Inflammatory macrophage (primary cell): Measurements from ENCODE around the gene SPATA31C1.
"Not testable (repeated sequence)": the region's sequence is repeated elsewhere in the genome, so short reads cannot be mapped to it uniquely, and the experiment has no call there.

Source experiments
- DNase-seq, 2 donors: peaks; one replicate each; pipeline ENCODE4 v3.0.0-alpha.2; 2020 to 2022

The SPATA31C1 gene

GRCh38 chr9:87886933-87887505 lies 30.7 kb upstream of the SPATA31C1 start:
- no peak for DNase-seq

GRCh38 chr9:87887661-87888480 lies 29.9 kb upstream of the SPATA31C1 start:
- DNase-seq = no peak

DNA sequence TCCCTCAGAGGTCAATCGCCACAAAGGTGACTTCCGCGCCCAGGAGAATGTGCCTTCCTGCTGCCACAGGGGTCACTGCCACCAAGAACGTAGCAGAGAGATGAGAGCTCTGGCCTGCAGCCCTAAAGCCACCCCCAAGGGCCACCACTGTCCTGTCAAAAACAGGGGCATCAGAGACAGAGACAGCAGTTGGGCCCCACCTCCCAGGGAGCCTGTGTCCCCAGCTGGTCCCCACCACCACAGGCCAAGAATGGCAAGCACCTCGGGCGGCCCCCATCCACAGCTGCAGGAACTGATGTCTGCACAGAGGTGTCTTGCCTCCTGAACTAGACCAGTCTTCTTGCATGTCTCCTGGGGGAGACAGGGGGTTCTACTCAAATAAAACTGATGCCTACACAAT lies 29.3 kb upstream of the SPATA31C1 start:
- no peak for DNase-seq

GRCh38 chr9:87889065-87889881 lies 28.5 kb upstream of the SPATA31C1 start:
- no peak for DNase-seq

GRCh38 chr9:87889882-87890252 lies 27.9 kb upstream of the SPATA31C1 start:
- no peak for DNase-seq

DNA sequence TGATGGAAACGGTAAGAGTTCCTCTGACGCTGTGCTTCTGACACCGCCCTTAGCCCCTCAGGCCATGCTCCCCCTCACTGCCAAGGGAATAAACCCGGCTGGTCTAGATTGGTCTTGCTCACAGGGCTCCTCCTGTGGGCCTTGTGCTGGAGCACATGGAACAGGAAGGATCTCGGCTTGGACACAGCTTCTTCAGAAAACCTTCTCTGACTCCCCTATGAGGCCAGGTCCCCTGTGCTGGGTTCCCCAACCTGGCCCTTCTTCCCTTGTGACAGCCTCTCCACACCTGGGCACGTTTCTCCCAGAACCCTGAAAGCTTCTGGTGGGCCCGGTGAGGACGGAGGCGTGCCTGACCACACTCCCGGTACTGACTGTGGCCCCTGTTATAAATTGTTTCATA lies 26.9 kb upstream of the SPATA31C1 start:
- no peak for DNase-seq

DNA sequence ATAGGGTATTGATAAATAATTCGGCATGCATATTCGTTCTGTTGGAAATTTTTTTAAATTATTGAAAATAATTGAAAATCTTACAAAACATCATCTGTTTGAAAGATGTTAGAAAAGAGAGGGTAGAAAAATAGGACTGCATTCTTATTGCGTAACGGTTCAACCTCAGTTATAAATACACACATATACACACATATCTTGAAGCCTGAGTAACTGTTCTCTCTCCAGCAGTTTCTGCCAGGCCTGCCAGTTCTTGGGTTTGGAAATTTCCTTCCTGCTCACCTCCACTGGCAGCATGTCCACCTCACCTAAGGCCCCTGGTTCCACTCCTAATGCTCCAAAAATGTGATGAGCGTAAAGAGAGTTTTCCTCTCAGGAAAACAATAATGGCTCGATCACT lies 26.0 kb upstream of the SPATA31C1 start:
- no peak for DNase-seq

GRCh38 chr9:87892956-87893355 lies 24.8 kb upstream of the SPATA31C1 start:
- no peak for DNase-seq

GRCh38 chr9:87894998-87895625 lies 22.6 kb upstream of the SPATA31C1 start:
- DNase-seq = no peak

DNA sequence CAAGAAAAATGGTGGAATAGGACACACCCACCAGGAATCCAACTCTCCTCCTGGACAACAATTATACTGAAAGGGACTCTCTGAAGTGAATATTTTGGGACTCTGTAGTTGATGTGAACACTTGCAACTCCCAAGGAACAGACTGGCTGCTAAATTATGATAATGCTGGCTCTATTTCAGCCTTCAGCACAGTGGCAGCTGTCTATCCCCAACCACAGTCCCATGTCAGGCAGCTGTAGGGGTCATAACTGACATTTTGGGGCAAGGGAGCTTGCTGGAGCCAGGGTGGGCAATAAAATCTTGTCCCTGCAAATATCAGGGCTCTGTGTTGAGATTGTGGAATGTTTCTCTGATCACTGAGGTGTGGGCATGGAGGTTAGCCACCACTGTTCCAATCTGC lies 20.9 kb upstream of the SPATA31C1 start:
- no peak for DNase-seq

- no peak for DNase-seq
Measured at GRCh38 chr9:87898151-87898550, 19.6 kb upstream of the SPATA31C1 start.

GRCh38 chr9:87902371-87902770 lies 15.4 kb upstream of the SPATA31C1 start:
- not testable (repeated sequence) for DNase-seq

DNA sequence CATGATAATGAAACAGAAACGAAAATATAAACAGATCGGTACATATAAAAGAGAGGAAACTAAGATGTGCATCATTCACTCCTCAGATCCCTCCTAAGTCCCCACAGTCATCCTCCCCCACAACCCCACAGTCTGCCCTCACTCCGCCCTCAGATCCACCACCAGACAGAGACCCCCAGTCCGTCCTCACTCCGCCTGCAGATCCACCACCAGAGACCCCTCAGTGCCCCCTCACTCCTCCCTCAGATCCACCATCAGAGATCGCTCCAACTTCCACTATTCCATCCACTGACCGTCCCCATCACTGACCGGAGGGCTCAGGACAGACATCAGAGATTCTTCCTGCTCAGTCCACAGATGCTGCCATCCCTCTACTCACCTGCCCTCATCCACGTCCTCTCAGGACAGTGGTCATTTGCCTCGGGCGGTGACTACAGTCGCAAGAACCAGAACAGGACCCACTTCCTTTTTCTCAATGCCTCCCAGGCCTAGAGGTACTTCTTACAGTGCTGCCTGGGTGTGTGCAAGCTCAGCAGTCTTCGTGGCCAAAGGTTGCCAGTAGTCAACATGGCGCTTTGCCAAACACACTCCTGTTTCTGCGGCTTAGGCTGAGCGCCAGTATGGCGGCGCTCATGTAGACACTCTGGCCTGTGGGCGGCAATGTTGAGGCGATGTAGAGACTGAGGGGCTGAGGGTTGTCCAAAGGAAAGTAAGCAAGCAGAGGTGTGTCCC lies 8.3 kb upstream of the SPATA31C1 start:
- DNase-seq = no peak

DNA sequence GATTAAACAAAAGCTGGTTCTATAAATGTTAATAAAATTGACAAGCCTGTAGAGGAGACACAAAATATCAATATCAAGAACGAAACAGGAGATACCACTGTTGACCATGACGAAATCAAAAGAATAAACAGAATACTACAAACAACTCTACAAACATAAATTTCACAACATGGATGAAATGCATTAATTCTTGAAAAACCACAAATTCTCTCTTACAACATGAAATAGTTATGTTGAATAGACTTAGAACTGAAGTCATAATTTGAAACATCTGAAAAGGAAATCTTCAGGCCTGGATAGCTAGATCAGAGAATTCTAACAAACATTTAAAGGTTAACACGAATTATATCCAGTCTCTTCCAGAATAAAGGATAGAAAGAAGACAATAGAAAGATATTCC lies 6.9 kb upstream of the SPATA31C1 start:
- DNase-seq = no peak

- not testable (repeated sequence) for DNase-seq
Measured at GRCh38 chr9:87919013-87919412, 1.3 kb downstream of the SPATA31C1 start.

DNA sequence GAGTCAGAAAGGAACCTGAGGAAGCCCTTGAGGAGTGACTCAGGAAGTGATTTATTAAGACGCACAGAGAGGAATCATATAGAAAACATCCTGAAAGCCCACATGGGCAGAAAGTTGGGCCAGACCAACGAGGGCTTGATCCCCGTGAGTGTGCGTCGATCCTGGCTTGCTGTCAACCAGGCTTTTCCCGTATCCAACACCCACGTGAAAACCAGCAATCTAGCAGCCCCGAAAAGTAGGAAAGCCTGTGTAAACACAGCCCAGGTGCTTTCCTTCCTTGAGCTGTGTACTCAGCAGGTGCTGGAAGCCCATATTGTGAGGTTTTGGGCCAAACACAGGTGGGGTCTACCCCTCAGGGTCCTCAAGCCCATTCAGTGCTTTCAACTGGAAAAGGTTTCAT lies 3.8 kb downstream of the SPATA31C1 start:
- DNase-seq = not testable (repeated sequence)

DNA sequence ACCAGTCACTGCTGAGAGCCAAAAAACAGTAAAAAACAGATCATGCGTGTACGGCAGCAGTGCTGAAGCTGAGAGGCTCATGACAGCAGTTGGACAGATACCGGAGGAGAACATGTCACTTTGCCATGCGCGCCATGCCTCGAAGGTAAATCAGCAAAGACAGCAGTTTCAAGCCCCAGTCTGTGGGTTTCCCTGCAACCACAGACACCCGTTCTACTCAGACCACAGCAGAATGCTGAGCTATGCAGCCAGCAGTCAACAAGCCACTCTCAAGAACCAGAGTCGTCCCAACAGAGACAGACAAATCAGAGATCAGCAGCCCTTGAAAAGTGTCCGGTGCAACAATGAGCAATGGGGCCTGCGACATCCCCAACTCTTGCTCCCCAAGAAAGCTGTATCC lies 5.2 kb downstream of the SPATA31C1 start:
- DNase-seq = not testable (repeated sequence)

DNA sequence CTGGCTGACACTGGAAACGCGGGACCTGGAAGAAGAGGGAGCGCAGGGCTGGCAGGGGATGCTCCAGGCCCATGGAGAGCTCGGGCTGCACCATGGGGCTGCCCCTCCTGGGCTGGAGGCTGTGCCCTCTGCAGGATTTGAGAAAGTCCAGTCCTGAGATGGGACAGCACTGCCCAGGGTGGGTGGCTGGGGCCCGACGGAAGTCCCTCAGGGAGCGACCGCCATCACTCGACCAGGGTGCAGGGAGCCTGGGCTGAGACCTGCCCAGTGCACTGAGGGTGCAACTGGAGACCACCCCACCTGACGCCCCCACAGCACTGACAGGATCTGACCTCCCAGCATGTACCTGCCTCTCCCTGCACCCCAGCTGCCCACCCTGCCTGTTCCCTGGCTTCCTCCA lies 7.1 kb downstream of the SPATA31C1 start:
- DNase-seq = not testable (repeated sequence)

- DNase-seq = not testable (repeated sequence)
Measured at GRCh38 chr9:87929152-87929551, 11.4 kb downstream of the SPATA31C1 start.

GRCh38 chr9:87934444-87934843 lies 16.7 kb downstream of the SPATA31C1 start:
- not testable (repeated sequence) for DNase-seq

GRCh38 chr9:87937352-87937751 lies 19.6 kb downstream of the SPATA31C1 start:
- DNase-seq = peak in 1 of 2 donors; percentile 50

DNA sequence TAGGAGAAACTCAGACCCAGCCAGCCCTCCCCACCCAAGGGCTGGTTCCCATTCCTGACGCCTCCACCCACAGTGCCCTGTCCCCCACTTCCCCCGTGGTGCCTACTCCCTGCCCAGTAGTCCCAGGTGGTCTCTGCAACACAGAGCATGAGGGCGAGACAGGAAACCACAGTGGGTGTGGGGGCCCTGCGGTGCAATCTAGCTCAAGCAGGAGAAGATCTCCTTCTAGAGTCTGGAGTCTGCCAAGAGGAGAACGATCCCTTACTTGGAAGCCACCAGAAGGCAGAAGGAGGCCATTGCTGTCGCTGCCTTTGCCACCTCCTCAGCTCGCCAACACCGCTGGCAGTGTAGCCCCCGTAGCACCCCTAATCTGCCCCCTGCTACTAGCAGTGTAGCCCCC lies 20.2 kb downstream of the SPATA31C1 start:
- DNase-seq = peak; percentile 27 to 72
